GM12873 (cell line): Measurements from ENCODE around the gene OR10H2.

ENCODE experiments used
- CTCF ChIP-seq: IDR thresholded peaks from 2 replicates; pipeline ENCODE4 v1.5.1; 2012; ENCODE audit warnings: low read depth, mild to moderate bottlenecking, moderate library complexity, low read length, control low read depth; ENCODE audit not compliant: insufficient read depth; ENCODE audit errors: missing control alignments

OR10H2 gene

GRCh38 chr19:15732388-15732787 lies 4.6 kb downstream of the OR10H2 start:
- no peak for TF ChIP-seq CTCF

GRCh38 chr19:15733895-15734294 lies 6.1 kb downstream of the OR10H2 start:
- TF ChIP-seq CTCF = no peak

DNA sequence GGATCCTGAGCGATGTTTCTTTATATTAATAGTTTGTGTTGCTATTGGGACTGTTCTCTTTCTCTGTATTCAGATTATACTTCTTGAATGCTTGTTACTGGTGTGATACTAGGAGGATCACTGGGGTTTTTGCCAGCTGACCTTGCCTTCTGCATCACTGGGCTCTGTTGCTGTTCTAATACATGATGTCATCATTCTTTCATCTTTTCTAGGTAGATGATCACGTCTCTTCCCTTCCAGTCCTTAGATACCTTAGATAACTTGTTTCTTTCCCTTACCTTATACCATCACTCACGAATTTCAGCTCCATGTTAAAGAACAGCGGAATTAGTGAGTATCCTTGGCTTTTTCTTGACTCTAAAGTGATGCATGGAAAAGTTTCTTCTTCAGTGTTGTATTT lies 9.9 kb downstream of the OR10H2 start, which contains the start of gene OR10H3:
Gene OR10H3, plus strand, starts transcription at position 264 of the 400 bp plus-strand sequence. CDS start 3,408 bp downstream, outside the sequence.
- no peak for TF ChIP-seq CTCF

GRCh38 chr19:15740785-15741184 lies 13.0 kb downstream of the OR10H2 start:
- no peak for TF ChIP-seq CTCF

DNA sequence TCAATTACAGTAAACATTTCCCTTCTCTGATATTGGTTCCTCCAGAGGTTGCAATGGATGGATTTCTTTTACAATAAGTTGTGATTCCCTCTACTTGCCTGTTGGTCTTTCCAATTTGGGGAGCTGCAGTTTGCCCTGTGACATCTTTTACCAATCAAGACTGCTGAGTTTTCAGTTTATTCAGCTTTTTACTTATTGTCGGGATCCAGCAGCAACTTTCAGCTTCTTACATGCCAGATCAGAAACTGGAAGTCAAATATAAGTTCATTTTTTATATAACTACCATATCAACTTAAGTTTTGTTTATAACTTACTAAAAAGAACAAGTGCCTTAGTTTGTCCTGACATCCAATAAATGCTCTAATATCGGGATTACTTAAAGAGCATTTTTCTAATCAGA lies 20.4 kb downstream of the OR10H2 start:
- no peak for TF ChIP-seq CTCF

DNA sequence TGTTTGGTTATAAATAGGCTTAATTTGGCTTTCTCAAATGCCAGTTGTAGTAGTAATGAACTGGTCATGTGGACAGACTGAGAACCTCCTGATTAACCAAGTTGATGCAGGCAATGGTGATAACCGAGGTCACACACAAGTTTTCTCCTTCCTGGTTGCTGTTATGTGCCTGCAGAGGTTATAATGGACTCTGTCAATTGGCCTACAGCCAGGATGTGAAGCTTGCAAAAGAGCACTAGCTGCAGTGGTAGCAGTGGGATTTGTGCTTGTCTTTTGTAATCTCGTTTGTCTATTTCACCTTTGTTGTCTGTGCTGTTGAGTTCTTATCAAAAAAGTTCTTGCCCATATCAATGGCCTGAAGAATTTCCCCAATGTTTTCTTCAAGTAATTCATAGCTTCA lies 30.6 kb downstream of the OR10H2 start:
- TF ChIP-seq CTCF = no peak

- peak; percentile 46 for TF ChIP-seq CTCF
Observed at GRCh38 chr19:15759962-15760565, 32.2 kb downstream of the OR10H2 start.
